HG03159 (cell line): ENCODE data around the gene RAI1.

Experiments
- ATAC-seq: cut with Tn5 transposase; IDR thresholded peaks from one replicate; pipeline ENCODE4 v1.9.1; 2021; ENCODE audit warnings: mild to moderate bottlenecking, moderate library complexity; ENCODE audit not compliant: unreplicated experiment

RAI1 gene

GRCh38 chr17:17698371-17698770 lies 17.1 kb downstream of the RAI1 start:
- no peak for ATAC-seq

- no peak for ATAC-seq
These were observed 17.7 kb downstream of the RAI1 start for GRCh38 chr17:17698869-17699351.

- ATAC-seq: no peak
These were observed 18.2 kb downstream of the RAI1 start for GRCh38 chr17:17699491-17699890.

GRCh38 chr17:17700251-17700969 lies 19.2 kb downstream of the RAI1 start:
- no peak for ATAC-seq

- no peak for ATAC-seq
These were observed 19.9 kb downstream of the RAI1 start for GRCh38 chr17:17701112-17701511.

- ATAC-seq: no peak
These were observed 20.4 kb downstream of the RAI1 start for GRCh38 chr17:17701658-17702057.

GRCh38 chr17:17702449-17703139 lies 21.3 kb downstream of the RAI1 start:
- no peak for ATAC-seq

GRCh38 chr17:17703140-17703919 lies 22.1 kb downstream of the RAI1 start:
- ATAC-seq: no peak

- no peak for ATAC-seq
These were observed 23.7 kb downstream of the RAI1 start for GRCh38 chr17:17704931-17705330.

GRCh38 chr17:17706140-17707060 lies 25.1 kb downstream of the RAI1 start:
- ATAC-seq: no peak

GRCh38 chr17:17708295-17708694 lies 27.0 kb downstream of the RAI1 start:
- no peak for ATAC-seq

GRCh38 chr17:17708816-17709215 lies 27.6 kb downstream of the RAI1 start:
- no peak for ATAC-seq

- ATAC-seq: no peak
These were observed 28.6 kb downstream of the RAI1 start for GRCh38 chr17:17709815-17710321.

- ATAC-seq: no peak
These were observed 29.1 kb downstream of the RAI1 start for GRCh38 chr17:17710355-17710727.

- ATAC-seq: no peak
These were observed 29.7 kb downstream of the RAI1 start for GRCh38 chr17:17710728-17711541.

GRCh38 chr17:17711641-17712162 lies 30.4 kb downstream of the RAI1 start:
- ATAC-seq: no peak

GRCh38 chr17:17712268-17712924 lies 31.1 kb downstream of the RAI1 start:
- ATAC-seq: peak; percentile 80

- ATAC-seq: no peak
These were observed 32.6 kb downstream of the RAI1 start for GRCh38 chr17:17713839-17714238.
